Activated CD8-positive, alpha-beta T cell treated with anti-CD3 and anti-CD28 coated beads for 36 hours (primary cell): Measurements from ENCODE around the gene ABCG1. TPM values are rescaled to one million over a fixed set of nuclear protein-coding genes. Genes with fewer than 3 reads are reported as not detected.

Experiments
- ATAC-seq: fragments of 200-7000 bp; cut with Tn5 transposase; one replicate; pipeline ENCODE4 v1.10.0; 2021; ENCODE audit warnings: mild to moderate bottlenecking, moderate library complexity
- CTCF ChIA-PET: fragments of 350-600 bp; sonication (Branson Sonifier 250); formaldehyde crosslinking; loops from one replicate; lab custom pipeline; 2021; ENCODE audit warnings: antibody characterized with exemption; lab: Charles Lee
- POLR2A ChIA-PET: fragments of 350-600 bp; sonication (Branson Sonifier 250); formaldehyde crosslinking; loops from one replicate; lab custom pipeline; 2021; ENCODE audit warnings: antibody characterized with exemption; lab: Charles Lee
- DNase-seq: peaks from one replicate; pipeline ENCODE4 v3.0.0-alpha.2; 2020
- H3K27ac Mint-ChIP-seq: one replicate; pipeline ENCODE4 v1.8.0; 2021; ENCODE audit warnings: mild to moderate bottlenecking, mixed read lengths
- H3K27me3 Mint-ChIP-seq: one replicate; pipeline ENCODE4 v1.8.0; 2021; ENCODE audit warnings: mixed read lengths
- H3K36me3 Mint-ChIP-seq: one replicate; pipeline ENCODE4 v1.8.0; 2021; ENCODE audit warnings: low read depth, mixed read lengths
- H3K4me1 Mint-ChIP-seq: one replicate; pipeline ENCODE4 v1.8.0; 2021; ENCODE audit warnings: low read depth, mixed read lengths
- H3K4me3 Mint-ChIP-seq: one replicate; pipeline ENCODE4 v1.8.0; 2021; ENCODE audit warnings: mild to moderate bottlenecking, moderate library complexity, mixed read lengths
- H3K9me3 Mint-ChIP-seq: one replicate; pipeline ENCODE4 v1.8.0; 2021; ENCODE audit warnings: mixed read lengths
- CTCF ChIP-seq: fragments of 200-600 bp; IDR thresholded peaks from one replicate; pipeline ENCODE4 v1.8.0; 2022; ENCODE audit warnings: antibody characterized with exemption, mild to moderate bottlenecking
- intact Hi-C: fragments of 100-400 bp; cut with micrococcal nuclease; formaldehyde crosslinking; loops from one replicate; pipeline ENCODE4 v1.10.0; 2022
- total RNA-seq, 2 experiments: library from RNA; stranded (reverse); gene quantifications; one replicate each; pipeline ENCODE4 v1.2.3, GENCODE V29; 2021

ABCG1 gene
- total RNA-seq, 2 experiments from 2014 or later = 12.1 to 12.7 TPM

- Mint-ChIP-seq H3K27ac (no peak overlapping the region), H3K27me3 (no peaks in the 10 kb centered on the region), H3K9me3 (no peaks in the 10 kb centered on the region), H3K4me3 (no peak overlapping the region), H3K4me1 (peaks cover 14% of the 10 kb centered on the region), H3K36me3 (no peaks in the 10 kb centered on the region)
- ChIA-PET POLR2A (no interaction called here), CTCF (interaction anchor here (1.0 to 1.9 kb wide), 4 partner anchors 10 to 37 kb away, joined by 3 to 5 read pairs (median 5); no protein-coding TSS in a partner anchor)
- ATAC-seq = no peak
- intact Hi-C loops = no loop called here
- no peak for DNase-seq
- TF ChIP-seq CTCF = no peak
Measured at GRCh38 chr21:42295845-42296244, 76.9 kb downstream of the ABCG1 start.

- POLR2A ChIA-PET = no interaction called here
- no peaks in the 10 kb centered on the region for H3K9me3 Mint-ChIP-seq
- CTCF ChIA-PET = interaction anchor here (1.2 to 2.4 kb wide), 4 partner anchors 11 to 151 kb away, joined by 3 to 10 read pairs (median 5); no protein-coding TSS in a partner anchor
Measured at GRCh38 chr21:42296501-42296900, 77.6 kb downstream of the ABCG1 start.

GRCh38 chr21:42297377-42297776, 78.4 kb downstream of the ABCG1 start:
- H3K4me1 Mint-ChIP-seq = peaks cover 14% of the 10 kb centered on the region
- DNase-seq (no peak), ATAC-seq (no peak)
- intact Hi-C loops = no loop called here
- H3K27me3 Mint-ChIP-seq = no peaks in the 10 kb centered on the region
- H3K4me3 Mint-ChIP-seq = no peak overlapping the region
- ChIA-PET POLR2A (no interaction called here), CTCF (interaction anchor here (0.6 to 5.4 kb wide), 6 partner anchors 12 to 152 kb away, joined by 3 to 34 read pairs (median 6); no protein-coding TSS in a partner anchor)
- no peak for TF ChIP-seq CTCF
- no peaks in the 10 kb centered on the region for H3K36me3 Mint-ChIP-seq
- no peak overlapping the region for H3K27ac Mint-ChIP-seq
- H3K9me3 Mint-ChIP-seq = no peaks in the 10 kb centered on the region

More at GRCh38 chr21:42296501-42296900, 77.6 kb downstream of the ABCG1 start:
- Mint-ChIP-seq H3K27ac (no peak overlapping the region), H3K36me3 (no peaks in the 10 kb centered on the region), H3K4me3 (no peak overlapping the region), H3K4me1 (peaks cover 14% of the 10 kb centered on the region), H3K27me3 (no peaks in the 10 kb centered on the region)
- ATAC-seq (no peak), DNase-seq (no peak)
- intact Hi-C loops = no loop called here
- TF ChIP-seq CTCF = no peak

GRCh38 chr21:42298237-42298636, 79.3 kb downstream of the ABCG1 start:
- ChIA-PET CTCF (interaction anchor here (1.3 to 5.4 kb wide), 3 partner anchors 11 to 153 kb away, joined by 6 to 34 read pairs (median 10); no protein-coding TSS in a partner anchor), POLR2A (no interaction called here)
- Mint-ChIP-seq H3K4me1 (peaks cover 14% of the 10 kb centered on the region), H3K9me3 (no peaks in the 10 kb centered on the region), H3K27ac (no peak overlapping the region), H3K36me3 (no peaks in the 10 kb centered on the region), H3K27me3 (no peaks in the 10 kb centered on the region), H3K4me3 (no peak overlapping the region)
- DNase-seq (no peak), ATAC-seq (no peak)
- intact Hi-C loops = no loop called here
- TF ChIP-seq CTCF = no peak

- no peak for ATAC-seq
- no peak for DNase-seq
- POLR2A ChIA-PET = no interaction called here
- no peaks in the 10 kb centered on the region for H3K9me3 Mint-ChIP-seq
- H3K4me3 Mint-ChIP-seq = no peak overlapping the region
- no peaks in the 10 kb centered on the region for H3K36me3 Mint-ChIP-seq
- H3K4me1 Mint-ChIP-seq = peaks cover 14% of the 10 kb centered on the region
- H3K27ac Mint-ChIP-seq = no peak overlapping the region
- no peaks in the 10 kb centered on the region for H3K27me3 Mint-ChIP-seq
- CTCF ChIA-PET = interaction anchor here (1.2 to 5.4 kb wide), 3 partner anchors 11 to 153 kb away, joined by 3 to 34 read pairs (median 10); no protein-coding TSS in a partner anchor
- no peak for TF ChIP-seq CTCF
- intact Hi-C loops = no loop called here
Measured at GRCh38 chr21:42298657-42299056, 79.7 kb downstream of the ABCG1 start.
